GM12891 (cell line): ENCODE results near the gene SLC16A11.

Source experiments
- POLR2A ChIP-seq: IDR thresholded peaks from 2 replicates; pipeline ENCODE4 v1.6.1; 2011; ENCODE audit warnings: low read depth, low read length, control low read depth
- POLR2AphosphoS5 ChIP-seq: IDR thresholded peaks from 2 replicates; pipeline ENCODE4 v1.6.1; 2011; ENCODE audit warnings: low read depth, low read length, control low read depth
- POU2F2 ChIP-seq: IDR thresholded peaks from 2 replicates; pipeline ENCODE4 v1.6.1; 2011; ENCODE audit warnings: low read depth, mild to moderate bottlenecking, control low read depth, low read length, moderate library complexity
- SPI1 ChIP-seq: IDR thresholded peaks from 2 replicates; pipeline ENCODE4 v1.6.1; 2011; ENCODE audit warnings: low read depth, low read length, control low read depth
- TAF1 ChIP-seq: IDR thresholded peaks from 2 replicates; pipeline ENCODE4 v1.6.1; 2011; ENCODE audit warnings: low read depth, low read length, control low read depth

GRCh38 chr17:7035591-7036368 is 8.1 kb downstream of the SLC16A11 start, which contains the start of gene SLC16A13:
- TF ChIP-seq POLR2A (peak; percentile 97), TAF1 (peak; percentile 80), POLR2AphosphoS5 (peak; percentile 98), SPI1 (no peak), POU2F2 (peak; percentile 83)
